Suprapubic skin (tissue), 4 donors: ENCODE measurements around the gene PRKAG2. TPM values are rescaled to one million over a fixed set of nuclear protein-coding genes. Genes with fewer than 3 reads are reported as not detected.

Source experiments
- DNase-seq, 2 donors: peaks; one replicate each; pipeline ENCODE4 v3.0.0-alpha.2; 2019; ENCODE audit warnings: low spot score in 2 of 2
- H3K27ac ChIP-seq: fragments of 200-600 bp; sonication (generic); one replicate; pipeline ENCODE4 v1.5.1; 2019
- H3K27me3 ChIP-seq: fragments of 200-600 bp; sonication (generic); one replicate; pipeline ENCODE4 v1.5.1; 2019
- H3K36me3 ChIP-seq: fragments of 200-600 bp; sonication (generic); one replicate; pipeline ENCODE4 v1.5.1; 2019
- H3K4me1 ChIP-seq: fragments of 200-600 bp; sonication (generic); one replicate; pipeline ENCODE4 v1.5.1; 2019
- H3K4me3 ChIP-seq: fragments of 200-600 bp; sonication (generic); one replicate; pipeline ENCODE4 v1.5.1; 2019; ENCODE audit warnings: mild to moderate bottlenecking
- H3K9me3 ChIP-seq: fragments of 200-600 bp; sonication (generic); one replicate; pipeline ENCODE4 v1.5.1; 2019
- CTCF ChIP-seq, 2 donors: fragments of 200-600 bp in 1 of 2; fragments of 450-650 bp in 1 of 2; sonication (generic) in 1 of 2; IDR thresholded peaks; one replicate each; pipeline ENCODE4 v1.5.1; 2016 to 2019; ENCODE audit warnings: antibody characterized with exemption in 2 of 2, mild to moderate bottlenecking in 1 of 2, moderate library complexity in 1 of 2
- EP300 ChIP-seq: sonication (generic); formaldehyde crosslinking; IDR thresholded peaks from one replicate; pipeline ENCODE4 v1.6.1; 2017; ENCODE audit warnings: antibody characterized with exemption
- POLR2A ChIP-seq, 2 donors: fragments of 450-650 bp; IDR thresholded peaks; one replicate each; pipeline ENCODE4 v1.6.1; 2017; ENCODE audit warnings: antibody characterized with exemption in 2 of 2, mild to moderate bottlenecking in 2 of 2, moderate library complexity in 2 of 2
- POLR2AphosphoS5 ChIP-seq, 3 donors: sonication (generic); formaldehyde crosslinking; IDR thresholded peaks; one replicate each; pipeline ENCODE4 v1.6.1; 2017; ENCODE audit warnings: antibody characterized with exemption in 3 of 3
- WGBS: methylation state at CpG from one replicate; pipeline ENCODE4 v1.1.5; 2018; 5-methylcytosine and 5-hydroxymethylcytosine counted together
- total RNA-seq, 4 donors: library from RNA; depleted of rRNA; stranded (reverse); fragments of >200 nt; gene quantifications; one replicate each; pipeline ENCODE4 v1.1.0, GENCODE V29; 2016

The PRKAG2 gene
- total RNA-seq, 4 donors from 2014 or later: 16.5 to 40.0 (median 17.3) TPM

- TF ChIP-seq POLR2AphosphoS5 (IDR thresholded peaks at IDR 0.05) (no peak), CTCF (IDR thresholded peaks at IDR 0.05) (no peak), POLR2A (IDR thresholded peaks at IDR 0.05) (no peak)
- DNase-seq: no peak
- H3K9me3 ChIP-seq: no peaks in the 10 kb centered on the region
- no peak overlapping the region for H3K4me3 ChIP-seq
- H3K36me3 ChIP-seq: no peaks in the 10 kb centered on the region
- H3K27me3 ChIP-seq: no peaks in the 10 kb centered on the region
- no peak overlapping the region for H3K27ac ChIP-seq
- H3K4me1 ChIP-seq: peaks cover 18% of the 10 kb centered on the region
- WGBS: 67% methylated on average over 6 of the region's 8 CpGs
Measured at GRCh38 chr7:151731022-151731441, 145.9 kb downstream of the PRKAG2 start.

GRCh38 chr7:151730591-151730990 lies 146.3 kb downstream of the PRKAG2 start:
- DNase-seq: no peak
- Histone ChIP-seq H3K9me3 (no peaks in the 10 kb centered on the region), H3K27ac (no peak overlapping the region), H3K4me3 (no peak overlapping the region), H3K4me1 (peaks cover 15% of the 10 kb centered on the region), H3K27me3 (no peaks in the 10 kb centered on the region), H3K36me3 (no peaks in the 10 kb centered on the region)
- WGBS: 95% methylated on average over 9 of the region's 9 CpGs
- TF ChIP-seq POLR2AphosphoS5 (IDR thresholded peaks at IDR 0.05) (no peak), CTCF (IDR thresholded peaks at IDR 0.05) (no peak), POLR2A (IDR thresholded peaks at IDR 0.05) (no peak), EP300 (no peak)

- DNase-seq: no peak
- 91% methylated on average over 15 of the region's 15 CpGs for WGBS
- no peaks in the 10 kb centered on the region for H3K36me3 ChIP-seq
- TF ChIP-seq POLR2AphosphoS5 (IDR thresholded peaks at IDR 0.05) (no peak), EP300 (no peak), CTCF (IDR thresholded peaks at IDR 0.05) (no peak), POLR2A (IDR thresholded peaks at IDR 0.05) (no peak)
- H3K4me1 ChIP-seq: peaks cover 15% of the 10 kb centered on the region
- no peak overlapping the region for H3K27ac ChIP-seq
- H3K27me3 ChIP-seq: no peaks in the 10 kb centered on the region
- no peak overlapping the region for H3K4me3 ChIP-seq
- H3K9me3 ChIP-seq: no peaks in the 10 kb centered on the region
Measured at GRCh38 chr7:151729521-151729921, 147.4 kb downstream of the PRKAG2 start.

- Histone ChIP-seq H3K4me1 (peaks cover 15% of the 10 kb centered on the region), H3K27ac (no peak overlapping the region), H3K36me3 (no peaks in the 10 kb centered on the region), H3K9me3 (no peaks in the 10 kb centered on the region), H3K27me3 (no peaks in the 10 kb centered on the region), H3K4me3 (no peak overlapping the region)
- no peak for DNase-seq
- TF ChIP-seq POLR2AphosphoS5 (IDR thresholded peaks at IDR 0.05): no peak
- no peak for TF ChIP-seq POLR2A (IDR thresholded peaks at IDR 0.05)
- TF ChIP-seq CTCF (IDR thresholded peaks at IDR 0.05): no peak
- no peak for TF ChIP-seq EP300
- WGBS: 89% methylated on average over 8 of the region's 14 CpGs
Measured at GRCh38 chr7:151728746-151729145, 148.2 kb downstream of the PRKAG2 start.

- 77% methylated on average over 8 of the region's 8 CpGs for WGBS
- no peak for TF ChIP-seq CTCF (IDR thresholded peaks at IDR 0.05)
- no peak for TF ChIP-seq EP300
- no peak for TF ChIP-seq POLR2AphosphoS5 (IDR thresholded peaks at IDR 0.05)
- no peak for TF ChIP-seq POLR2A (IDR thresholded peaks at IDR 0.05)
- no peak for DNase-seq
- H3K36me3 ChIP-seq: no peaks in the 10 kb centered on the region
- no peaks in the 10 kb centered on the region for H3K27me3 ChIP-seq
- no peak overlapping the region for H3K4me3 ChIP-seq
- H3K27ac ChIP-seq: no peak overlapping the region
- H3K9me3 ChIP-seq: no peaks in the 10 kb centered on the region
- peaks cover 15% of the 10 kb centered on the region for H3K4me1 ChIP-seq
Measured at GRCh38 chr7:151728286-151728660, 148.6 kb downstream of the PRKAG2 start.
